C4-2B (cell line): ENCODE data around the gene ESRRB.
"Not testable (repeated sequence)": the region's sequence is repeated elsewhere in the genome, so short reads cannot be mapped to it uniquely, and the experiment has no call there.

Source experiments
- ZFX ChIP-seq: fragments of 450-650 bp; IDR thresholded peaks from 2 replicates; pipeline ENCODE4 v1.6.1; 2017
- TF ChIP-seq, protein P1 (sequence below): fragments of 450-650 bp; conservative IDR thresholded peaks from 2 replicates; pipeline ENCODE4 v1.5.1; 2017; ENCODE audit warnings: mild to moderate bottlenecking

DNA sequence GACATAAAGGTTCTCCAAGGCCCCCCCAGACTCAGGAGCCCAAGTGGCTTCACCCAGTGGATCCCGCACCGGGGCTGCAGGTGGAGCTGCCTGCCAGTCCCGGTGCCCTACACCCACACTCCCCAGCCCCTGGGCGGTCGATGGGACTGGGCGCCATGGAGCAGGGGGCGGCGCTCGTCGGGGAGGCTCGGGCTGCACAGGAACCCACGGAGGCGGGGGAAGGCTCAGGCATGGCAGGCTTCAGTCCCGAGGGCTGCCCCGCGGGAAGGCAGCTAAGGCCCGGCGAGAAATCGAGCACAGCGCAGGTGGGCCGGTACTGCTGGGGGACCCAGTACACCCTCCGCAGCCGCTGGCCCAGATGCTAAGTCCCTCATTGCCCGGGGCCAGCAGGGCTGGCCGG lies 160.7 kb downstream of the ESRRB start:
- TF ChIP-seq, protein P1, sequence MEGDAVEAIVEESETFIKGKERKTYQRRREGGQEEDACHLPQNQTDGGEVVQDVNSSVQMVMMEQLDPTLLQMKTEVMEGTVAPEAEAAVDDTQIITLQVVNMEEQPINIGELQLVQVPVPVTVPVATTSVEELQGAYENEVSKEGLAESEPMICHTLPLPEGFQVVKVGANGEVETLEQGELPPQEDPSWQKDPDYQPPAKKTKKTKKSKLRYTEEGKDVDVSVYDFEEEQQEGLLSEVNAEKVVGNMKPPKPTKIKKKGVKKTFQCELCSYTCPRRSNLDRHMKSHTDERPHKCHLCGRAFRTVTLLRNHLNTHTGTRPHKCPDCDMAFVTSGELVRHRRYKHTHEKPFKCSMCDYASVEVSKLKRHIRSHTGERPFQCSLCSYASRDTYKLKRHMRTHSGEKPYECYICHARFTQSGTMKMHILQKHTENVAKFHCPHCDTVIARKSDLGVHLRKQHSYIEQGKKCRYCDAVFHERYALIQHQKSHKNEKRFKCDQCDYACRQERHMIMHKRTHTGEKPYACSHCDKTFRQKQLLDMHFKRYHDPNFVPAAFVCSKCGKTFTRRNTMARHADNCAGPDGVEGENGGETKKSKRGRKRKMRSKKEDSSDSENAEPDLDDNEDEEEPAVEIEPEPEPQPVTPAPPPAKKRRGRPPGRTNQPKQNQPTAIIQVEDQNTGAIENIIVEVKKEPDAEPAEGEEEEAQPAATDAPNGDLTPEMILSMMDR, result not testable (repeated sequence)
- TF ChIP-seq ZFX, result not testable (repeated sequence)
